ENCODE data around the gene NDUFAF2.
"Not testable (repeated sequence)": the region's sequence is repeated elsewhere in the genome, so short reads cannot be mapped to it uniquely, and the experiment has no call there.

The NDUFAF2 gene

DNA sequence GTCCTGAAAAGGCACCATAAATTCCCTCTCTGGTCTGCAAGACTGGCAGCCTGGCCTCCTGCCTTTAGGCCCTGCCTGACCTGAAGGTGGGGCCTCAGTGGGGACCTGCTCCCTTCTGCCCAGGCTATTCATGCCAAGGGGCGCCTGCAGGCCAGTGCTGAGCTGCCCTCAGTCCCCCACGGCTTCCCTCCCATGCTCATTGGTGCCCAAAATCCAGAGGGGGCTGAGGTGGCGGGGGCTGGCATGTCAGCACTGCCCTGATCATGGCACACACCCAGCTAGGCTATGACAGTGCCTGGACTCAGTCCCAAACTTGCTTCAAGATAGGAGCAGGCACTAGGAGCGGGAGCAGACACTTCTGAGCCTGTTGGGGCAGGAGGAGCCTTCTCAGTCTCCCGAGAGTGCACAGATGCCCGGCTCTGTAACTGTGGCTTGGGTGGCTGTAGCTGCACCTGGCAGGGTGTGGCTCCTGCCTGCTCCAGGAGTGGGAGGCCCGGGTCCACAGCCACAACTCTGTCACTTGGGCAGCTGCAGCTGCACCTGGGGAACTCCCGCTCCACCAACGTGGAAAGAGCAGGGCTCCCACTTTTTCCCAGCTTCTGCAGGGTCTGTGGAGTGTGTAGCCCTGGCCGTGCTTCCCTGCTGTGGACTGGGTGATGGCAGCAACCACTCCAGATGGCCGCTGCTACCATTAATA, 49.0 kb downstream of the NDUFAF2 start:
- no peak for DNase-seq

DNA sequence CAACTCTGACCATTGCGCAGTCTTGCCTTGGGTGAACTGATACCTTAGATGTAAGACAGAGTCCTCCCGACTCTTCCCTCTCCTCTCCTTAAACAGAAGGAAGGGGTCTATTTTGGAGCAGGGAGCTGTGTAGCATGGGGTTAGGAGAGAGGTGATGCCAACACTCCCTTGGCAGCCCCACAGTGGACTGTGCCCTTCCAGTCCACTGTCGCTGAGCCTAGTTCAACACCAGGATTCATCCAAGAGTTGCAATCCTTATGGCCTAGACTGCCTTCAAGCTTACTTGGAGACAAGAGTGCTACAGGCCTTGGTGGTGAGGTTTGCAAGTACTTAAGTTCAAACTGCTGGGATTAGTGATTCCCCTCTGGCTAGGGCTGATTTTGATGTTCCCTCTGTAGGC, 51.4 kb downstream of the NDUFAF2 start:
- no peak for DNase-seq

DNA sequence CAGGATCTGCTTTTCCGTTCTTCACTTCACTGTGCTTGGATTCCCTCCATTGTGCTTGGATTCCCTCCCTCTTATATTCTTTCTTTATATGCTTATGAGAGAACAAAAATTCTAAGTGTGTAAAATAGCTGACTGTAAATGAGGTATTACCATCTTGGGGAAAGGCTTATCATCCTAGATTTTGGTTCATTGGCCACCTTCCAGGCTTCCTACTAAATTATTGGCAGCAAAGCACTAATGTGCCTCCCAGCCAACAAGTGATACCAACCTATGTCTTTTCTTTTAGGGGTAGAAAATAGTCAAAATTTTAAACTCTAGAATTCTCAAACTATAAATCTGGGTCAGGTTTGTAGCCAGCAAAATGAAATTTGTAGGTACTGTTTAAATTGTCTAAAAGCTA, 52.7 kb downstream of the NDUFAF2 start:
- no peak for DNase-seq

DNA sequence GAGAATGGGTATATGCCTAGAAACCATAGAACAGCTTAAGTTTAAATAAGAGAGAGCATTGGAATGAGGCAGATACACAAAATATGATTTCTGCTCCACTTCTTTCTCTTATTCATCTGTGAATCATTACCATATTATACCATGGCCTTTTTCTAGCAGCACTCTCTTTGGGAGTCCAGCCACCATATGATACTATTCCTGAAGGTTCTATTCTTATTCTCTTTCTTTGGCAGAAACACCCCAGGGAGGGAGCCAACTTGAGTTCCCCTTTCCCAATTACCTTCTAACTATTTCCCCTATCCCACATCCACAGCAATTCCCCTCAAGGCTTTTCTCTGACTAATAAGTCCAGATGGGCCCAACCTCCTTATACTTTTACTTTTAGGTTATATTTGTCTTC, 55.9 kb downstream of the NDUFAF2 start:
- no peak for DNase-seq

DNA sequence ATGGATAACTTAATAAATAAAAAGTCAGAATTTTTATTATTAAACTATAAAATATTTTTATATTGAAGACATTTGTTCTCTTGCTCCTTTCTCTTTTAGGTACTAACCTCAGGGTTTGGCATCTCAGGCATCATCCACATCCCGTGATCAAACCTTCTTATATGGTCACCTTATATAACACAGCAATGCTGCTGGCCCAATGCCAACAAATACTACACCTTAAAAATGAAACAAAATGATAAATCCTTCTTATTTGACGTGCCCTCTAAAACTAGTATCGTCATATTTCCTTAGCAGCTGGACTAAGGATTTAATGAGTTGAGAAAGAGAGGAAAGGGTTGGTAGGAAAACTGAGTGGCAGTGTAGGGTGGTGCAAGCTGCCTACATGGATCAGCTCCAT, 56.6 kb downstream of the NDUFAF2 start:
- no peak for DNase-seq

DNA sequence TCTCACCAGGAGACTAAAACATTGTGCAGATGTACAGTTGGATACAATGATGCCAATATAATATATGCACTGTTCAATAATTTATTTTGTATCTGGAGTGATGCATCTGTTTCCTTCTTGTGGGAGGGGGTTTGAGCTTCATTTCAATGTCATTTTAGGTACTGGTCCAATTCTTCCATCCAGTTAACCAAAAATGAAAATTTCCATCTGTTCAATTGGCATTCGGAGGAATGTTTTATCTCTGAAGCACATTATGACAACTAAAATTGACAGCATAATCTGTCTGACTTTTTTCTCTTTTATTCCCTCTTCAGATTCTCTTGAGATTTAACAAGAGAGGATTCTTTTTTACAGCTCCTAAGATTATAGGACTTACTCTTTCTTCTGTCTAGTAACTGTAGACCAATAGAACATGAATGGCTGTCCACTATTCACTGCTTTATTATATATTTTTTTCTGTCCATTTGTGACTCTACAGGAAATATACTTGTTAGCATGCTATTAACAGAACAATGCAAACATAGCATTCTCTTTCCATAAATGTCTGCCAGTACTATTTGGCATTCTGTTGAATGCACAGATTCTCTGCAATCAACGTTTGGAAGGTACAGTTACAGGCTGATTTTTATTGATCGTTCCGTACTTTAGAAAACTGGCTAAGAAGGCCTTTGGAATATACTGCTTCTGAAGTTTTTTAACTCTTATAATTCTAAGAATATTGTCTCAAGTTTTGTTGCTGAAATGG, 57.8 kb downstream of the NDUFAF2 start:
- DNase-seq, result no peak

DNA sequence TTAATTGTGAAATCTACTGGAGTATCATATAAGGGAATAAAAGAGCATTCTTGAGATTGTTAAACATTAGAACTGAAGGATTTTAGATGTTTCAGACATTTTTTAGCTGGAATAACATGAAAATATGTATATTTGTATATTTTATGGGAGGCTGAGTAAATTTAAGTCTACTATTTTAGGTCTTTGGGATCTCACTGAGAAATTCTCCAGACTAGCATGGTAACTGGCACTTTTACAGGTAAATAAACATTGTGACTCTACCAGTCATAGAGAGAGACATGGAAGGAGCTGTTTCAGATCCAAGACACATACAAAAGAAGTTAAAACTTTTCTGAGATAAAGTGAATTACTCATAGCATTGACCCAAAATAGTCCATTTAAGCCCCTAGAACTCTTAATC, 59.4 kb downstream of the NDUFAF2 start:
- no peak for DNase-seq

DNA sequence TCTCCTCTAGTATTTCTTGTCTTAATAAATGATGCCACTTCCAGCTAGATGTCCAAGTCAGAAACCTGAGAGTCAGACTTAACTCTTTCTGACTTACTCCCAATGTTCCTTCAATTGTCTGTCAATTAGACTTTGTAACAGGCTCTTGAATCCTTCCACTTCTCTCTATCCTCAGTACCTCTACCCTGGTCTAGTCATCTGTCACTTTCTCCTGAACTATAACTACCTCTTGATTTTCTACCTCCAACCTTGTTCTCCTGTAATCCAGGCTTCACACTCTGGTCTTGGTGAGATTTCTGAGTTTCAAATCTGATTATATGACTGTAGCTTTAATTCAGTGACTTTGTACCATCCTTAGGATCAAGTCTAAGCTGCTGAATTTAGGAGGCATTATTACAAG, 64.9 kb downstream of the NDUFAF2 start:
- no peak for DNase-seq

DNA sequence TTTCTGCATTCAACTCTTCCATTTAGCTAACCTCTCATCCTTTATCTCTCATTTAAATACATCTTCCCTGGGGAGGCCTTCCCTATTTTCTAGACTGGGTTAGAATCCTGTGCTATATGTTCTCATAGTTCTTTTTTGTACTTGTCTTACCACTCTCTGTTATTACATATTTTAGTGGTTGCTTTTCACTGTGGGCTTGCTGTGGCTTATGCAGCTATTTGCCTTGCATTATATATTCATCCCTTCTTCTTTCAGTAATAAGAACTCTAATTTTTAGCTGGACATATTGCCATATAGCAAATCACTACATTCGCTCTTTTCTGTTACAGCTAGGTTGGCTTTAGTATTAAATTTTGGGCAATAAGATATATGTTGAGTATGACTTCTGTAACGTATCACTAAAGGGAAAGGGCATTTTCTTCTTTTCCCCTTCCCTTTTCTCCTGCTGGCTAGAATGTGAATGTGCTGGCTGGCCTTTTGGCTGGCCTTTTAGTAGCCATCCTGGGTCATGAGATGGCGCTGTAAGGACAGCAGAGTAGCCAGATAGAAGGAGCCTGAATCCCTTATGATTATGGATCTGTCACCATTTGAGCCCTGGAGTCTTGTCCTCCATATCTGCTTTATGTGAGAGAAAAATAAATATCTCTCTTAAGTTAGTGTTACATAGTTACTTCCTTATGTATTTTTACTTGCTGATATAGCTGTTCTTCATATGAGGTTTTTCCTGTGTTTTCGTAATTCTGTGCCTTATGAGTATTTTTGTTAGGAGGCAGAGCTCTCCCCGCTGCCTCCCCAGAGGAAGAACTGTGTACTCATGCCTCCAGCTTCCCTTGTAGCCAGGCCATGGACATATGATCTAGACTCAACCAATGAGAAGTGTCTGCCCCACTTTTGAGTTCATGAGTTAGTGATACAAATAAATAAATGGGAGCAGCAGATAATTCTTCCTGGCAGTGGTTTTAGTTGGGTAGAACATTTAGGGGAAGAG, 65.8 kb downstream of the NDUFAF2 start:
- DNase-seq, result peak; percentile 19

DNA sequence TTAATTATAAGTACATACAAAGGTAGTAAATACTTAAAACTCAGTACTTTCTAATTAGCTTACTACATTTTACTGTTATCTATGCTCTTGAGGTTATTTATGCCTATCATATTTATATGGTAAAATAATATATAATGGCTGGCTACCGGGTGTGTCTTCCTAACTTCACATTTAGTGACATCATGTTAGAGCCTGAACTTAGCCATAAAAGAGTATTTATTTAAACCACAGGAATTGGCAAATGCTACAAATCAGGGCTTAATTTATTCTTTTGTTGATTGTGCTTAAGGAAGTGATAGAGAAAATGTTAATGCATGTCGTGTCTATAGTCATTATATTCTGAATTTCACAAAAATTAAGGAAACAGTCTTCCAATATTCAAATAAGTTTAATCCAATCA, 73.1 kb downstream of the NDUFAF2 start:
- no peak for DNase-seq

DNA sequence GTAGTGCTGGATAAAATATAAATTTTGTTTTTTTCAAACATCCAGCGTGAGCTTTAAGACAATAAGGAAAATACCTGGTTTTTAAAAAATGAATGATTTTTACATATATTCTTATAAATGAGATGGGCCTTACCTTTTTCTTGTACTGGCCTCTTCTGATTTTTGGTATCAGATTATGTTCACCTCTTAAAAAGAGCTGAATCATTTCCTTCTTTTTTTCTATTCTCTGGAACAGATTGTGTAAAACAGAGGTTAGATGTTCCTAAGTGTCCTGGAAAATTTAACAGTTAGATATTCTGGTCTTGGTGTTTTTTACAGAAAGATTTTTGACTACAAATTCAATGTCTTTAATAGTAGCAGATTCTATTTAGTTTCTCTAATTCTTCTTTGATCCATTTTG, 74.6 kb downstream of the NDUFAF2 start:
- DNase-seq, result no peak

DNA sequence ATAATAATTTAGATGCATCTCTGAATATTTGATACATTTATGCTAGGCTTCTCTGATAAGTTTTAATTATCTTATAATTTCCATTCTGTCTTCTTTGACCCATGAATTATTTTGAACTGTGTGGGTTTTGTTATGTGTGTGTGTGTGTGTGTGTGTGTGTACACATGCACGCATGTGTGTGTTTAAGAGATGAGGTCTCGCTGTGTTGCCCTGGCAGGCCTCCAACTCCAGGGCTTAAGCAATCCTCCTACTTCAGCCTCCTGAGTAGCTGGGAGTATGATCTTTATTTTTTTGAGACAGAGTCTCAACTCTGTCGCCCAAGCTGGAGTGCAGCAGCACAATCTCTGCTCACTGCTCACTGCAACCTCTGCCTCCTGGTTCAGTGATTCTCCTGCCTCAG, 75.4 kb downstream of the NDUFAF2 start:
- peak; percentile 7 for DNase-seq

DNA sequence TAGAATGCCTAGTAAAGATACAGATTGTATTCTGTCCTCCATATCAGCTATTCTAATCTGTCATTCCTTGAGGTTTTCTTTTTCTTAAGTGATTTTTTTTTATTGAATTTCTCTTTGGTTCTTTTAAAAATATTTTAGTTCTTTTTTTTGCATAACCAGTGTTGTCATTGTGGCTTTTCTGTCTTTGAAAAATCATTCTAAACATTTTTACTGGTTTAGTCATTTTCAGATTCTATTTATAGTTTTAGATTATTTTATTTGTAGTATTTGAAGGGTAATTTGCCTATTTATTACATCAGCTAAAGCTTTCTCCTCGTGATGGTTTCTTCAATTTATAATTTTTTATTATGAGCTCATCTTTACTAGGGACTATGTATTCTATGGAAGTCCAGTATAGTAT, 78.1 kb downstream of the NDUFAF2 start:
- no peak for DNase-seq

DNA sequence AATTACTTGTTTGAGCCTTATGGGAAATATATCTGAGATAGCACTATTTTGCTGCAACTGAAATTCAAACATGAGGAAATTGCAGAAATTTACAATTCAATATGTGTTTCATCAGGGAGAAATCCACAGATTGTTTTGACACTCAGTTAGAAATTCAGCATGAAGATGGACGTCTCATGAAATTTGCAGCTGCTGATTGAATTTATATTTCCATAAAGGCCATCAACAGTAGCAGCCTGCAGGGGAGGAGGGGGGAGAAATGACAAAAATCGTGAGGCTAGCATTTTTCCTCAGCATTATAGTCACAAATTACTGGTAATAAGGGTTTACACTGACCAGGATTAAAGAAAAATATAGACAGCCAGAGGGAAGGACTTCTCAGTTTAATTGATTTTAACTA, 81.0 kb downstream of the NDUFAF2 start:
- DNase-seq, result no peak

DNA sequence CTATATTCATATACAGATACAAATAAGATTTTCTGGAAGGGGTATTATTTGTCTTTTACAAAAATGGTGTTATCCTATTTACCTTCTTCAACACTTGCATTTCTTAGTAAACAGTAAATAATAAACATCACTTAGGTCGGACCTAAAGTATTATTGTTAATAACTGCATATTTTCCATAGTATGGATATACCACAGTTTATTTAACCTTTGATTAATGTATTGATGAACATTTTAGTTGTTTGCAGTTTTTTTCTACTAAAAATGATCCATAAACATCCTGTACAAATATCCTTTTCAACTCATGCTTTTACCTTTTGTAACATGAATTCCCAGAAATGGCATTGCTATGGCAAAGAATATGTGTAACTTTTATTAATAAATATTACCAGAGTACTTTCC, 83.4 kb downstream of the NDUFAF2 start:
- no peak for DNase-seq

DNA sequence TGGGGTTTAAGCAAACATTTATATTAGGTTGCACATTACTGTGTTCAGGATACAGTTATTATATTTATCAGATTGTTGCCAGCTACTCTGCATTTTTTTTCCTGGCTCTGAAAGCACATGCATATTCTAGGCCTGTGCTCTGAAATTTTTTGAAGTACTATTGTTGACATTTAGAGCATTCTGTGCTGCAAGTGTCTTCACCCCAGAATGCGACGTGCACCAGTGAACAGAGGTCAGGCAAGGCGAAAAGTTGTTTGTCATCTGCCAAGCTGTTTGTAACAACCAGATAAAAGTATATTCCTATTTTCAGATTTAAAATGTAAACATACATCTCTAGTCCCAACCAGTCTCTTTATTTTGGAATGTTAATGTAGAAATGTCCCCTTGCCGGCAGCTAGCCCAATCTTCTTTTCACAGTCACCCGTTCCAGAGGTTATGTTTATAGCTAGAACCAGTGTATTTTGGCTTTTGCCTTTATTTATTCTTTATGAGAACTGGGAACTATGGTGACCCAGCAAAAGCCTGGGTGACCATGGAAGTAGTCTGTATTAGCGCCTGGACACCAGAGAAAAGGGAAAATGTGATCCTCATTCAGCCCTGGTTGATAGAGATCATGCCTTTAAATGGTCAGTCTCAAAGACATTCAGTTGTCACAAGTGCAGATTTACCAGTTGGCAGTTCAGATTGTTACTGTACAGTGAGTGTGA, 84.6 kb downstream of the NDUFAF2 start:
- no peak for DNase-seq

DNA sequence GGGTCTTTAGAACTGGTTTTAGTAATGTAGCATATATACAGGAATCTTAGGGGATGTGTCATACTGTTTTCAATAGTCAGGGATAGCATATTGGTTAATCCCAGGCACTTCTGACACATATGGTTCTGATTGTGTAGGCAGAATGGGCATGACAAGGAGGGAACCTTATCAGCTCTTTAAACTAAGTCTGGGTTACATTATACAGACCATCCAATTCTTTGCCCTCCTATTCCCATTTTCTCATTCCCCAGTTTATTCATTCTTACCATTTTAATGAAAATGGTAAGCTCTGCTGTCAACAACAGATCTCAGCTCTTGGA, 85.1 kb downstream of the NDUFAF2 start:
- no peak for DNase-seq

DNA sequence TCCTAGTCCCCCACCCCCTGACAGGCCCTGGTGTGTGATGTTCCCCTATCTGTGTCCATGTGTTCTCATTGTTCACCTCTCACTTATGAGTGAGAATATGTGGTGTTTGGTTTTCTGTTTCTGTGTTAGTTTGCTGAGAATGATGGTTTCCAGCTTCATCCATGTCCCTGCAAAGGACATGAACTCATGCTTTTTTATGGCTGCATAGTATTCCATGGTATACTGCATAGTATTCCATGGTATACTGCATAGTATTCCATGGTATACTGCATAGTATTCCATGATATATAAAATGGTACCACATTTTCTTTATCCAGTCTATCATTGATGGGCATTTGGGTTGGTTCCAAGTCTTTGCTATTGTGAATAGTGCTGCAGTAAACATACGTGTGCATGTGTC, 86.3 kb downstream of the NDUFAF2 start:
- DNase-seq, result not testable (repeated sequence)

DNA sequence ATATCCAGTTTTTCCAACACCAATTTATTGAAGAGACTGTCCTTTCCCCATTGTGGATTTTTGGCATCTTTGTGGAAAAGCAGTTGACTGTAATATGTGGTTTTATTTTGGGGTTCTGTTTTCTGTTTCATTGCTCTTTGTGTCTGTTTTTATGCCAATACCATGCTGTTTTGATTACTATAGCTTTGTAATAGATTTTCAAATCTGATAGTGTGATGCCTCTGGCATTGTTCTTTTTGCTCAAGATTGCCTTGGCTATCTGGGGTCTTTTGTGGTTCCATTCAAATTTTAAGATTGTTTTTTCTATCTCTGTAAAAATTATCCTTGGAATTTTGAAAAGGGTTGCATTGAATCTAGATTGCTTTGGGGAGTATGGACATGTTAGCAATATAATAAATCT, 99.5 kb downstream of the NDUFAF2 start:
- no peak for DNase-seq

DNA sequence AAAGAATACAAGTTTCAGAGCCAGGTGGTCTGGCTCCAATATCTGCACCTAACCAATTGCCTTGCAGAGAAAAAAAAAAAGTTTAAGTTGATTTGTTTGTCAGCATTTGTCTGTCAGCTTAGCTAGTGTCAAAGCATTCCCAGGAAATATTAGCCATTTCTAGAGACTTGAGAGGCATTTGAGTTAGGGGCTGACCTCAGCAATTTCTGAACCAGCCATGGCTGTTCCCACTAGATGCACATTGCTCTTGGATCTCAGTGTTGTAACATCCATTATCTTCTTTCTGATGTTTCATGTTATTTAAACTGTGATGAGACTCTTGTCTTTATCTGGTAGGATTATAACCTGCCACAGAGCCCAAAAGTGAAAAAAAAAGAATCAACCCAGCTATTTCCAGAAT, 102.3 kb downstream of the NDUFAF2 start:
- no peak for DNase-seq

DNA sequence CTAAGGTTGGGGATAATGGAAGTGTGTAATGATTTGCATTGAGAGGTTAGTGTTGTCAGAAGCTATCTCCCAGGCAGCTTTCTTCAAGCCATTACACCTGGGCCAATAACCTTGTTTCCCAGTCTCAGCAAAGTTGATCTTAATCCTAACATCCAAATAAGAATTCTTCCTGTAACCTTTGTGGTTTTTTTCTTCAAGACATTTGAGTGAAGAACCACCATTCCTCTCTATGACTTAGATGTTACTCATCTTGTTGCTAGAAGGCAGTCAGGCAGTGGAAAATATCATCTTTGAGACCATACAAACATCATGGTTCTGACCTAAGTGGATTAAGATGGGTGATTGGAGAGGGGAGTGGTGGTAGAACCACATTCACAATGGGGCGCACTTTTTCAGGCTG, 103.5 kb downstream of the NDUFAF2 start:
- no peak for DNase-seq

DNA sequence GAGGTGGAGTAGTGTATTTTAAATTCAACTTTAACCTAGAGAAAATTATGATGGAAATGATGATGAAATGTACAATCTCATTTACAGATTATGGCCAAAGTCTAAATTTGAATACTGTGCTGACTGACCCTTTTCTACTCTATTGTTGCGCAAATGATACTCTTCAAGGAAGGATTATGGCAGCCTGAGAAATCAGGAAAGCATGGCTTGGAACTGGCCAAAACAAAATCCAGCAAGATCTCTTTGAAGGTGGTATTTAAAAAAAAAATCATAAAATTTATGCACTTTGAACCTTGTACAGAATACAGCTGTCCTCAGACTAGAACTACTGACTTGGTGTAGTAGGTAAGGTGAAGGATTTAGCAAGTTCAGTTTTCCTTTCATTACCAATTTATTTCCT, 105.3 kb downstream of the NDUFAF2 start:
- DNase-seq, result no peak

DNA sequence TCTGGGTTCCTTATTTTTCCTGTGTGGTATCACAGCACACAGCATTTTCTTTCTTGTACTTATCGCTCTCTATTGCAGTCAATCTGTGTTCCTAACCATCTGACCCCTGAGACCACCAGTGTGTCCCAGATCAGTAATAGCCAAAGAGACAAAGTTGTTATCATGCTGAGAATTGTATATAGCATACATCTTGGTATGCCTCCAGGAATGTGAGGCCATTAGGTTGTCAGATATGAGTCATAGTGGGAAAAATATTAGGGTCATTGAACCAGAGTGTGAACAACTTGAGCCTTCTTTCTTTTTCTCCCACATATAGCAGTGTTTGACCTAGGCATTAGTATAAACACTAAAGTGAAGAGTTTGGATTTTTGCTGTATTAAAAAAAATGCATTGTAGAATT, 106.3 kb downstream of the NDUFAF2 start:
- no peak for DNase-seq

Data from suppressor macrophage treated with lipopolysaccharide for 4 hours (primary cell).